NCI-H146 treated with DMSO at 0.1 percent for 48 hours (cell line): Measurements from ENCODE around the gene CLBA1.
"Not testable (repeated sequence)": the region's sequence is repeated elsewhere in the genome, so short reads cannot be mapped to it uniquely, and the experiment has no call there.

Experiments used
- DNase-seq: peaks from one replicate; lab custom pipeline; 2025; ENCODE audit not compliant: unreplicated experiment; lab: John Stamatoyannopoulos, UW

Gene CLBA1

GRCh38 chr14:104985675-104986486 lies at the start of gene CLBA1:
TSS of gene CLBA1 (plus strand) at chr14:104985788. CDS start at chr14:104986432, 644 bp downstream.
- DNase-seq = peak; percentile 83

DNA sequence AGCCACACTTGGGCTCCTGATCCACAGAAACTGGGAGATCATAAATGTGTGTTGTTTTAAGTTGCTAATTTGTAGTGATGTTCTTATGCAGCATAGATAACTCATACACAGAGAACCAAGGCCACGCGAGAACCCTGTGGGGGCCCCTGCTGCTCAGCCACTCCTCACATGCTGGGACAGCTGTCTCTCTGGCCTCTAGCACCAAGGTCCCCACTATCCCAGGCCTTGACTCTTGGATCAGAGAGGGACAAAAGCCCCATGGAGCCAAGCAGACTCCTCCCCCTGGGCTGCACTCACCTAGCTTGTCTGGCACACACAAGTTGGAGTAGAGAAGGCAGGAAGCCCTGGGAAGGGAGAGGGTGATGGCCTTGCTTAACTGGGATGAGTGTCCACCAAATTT lies 49.6 kb upstream of the CLBA1 start:
- DNase-seq = no peak

GRCh38 chr14:104936361-104937155 lies 49.0 kb upstream of the CLBA1 start:
- DNase-seq = no peak

GRCh38 chr14:104937161-104937560 lies 48.4 kb upstream of the CLBA1 start:
- DNase-seq = no peak

- no peak for DNase-seq
Measured at GRCh38 chr14:104937694-104938365, 47.8 kb upstream of the CLBA1 start.

DNA sequence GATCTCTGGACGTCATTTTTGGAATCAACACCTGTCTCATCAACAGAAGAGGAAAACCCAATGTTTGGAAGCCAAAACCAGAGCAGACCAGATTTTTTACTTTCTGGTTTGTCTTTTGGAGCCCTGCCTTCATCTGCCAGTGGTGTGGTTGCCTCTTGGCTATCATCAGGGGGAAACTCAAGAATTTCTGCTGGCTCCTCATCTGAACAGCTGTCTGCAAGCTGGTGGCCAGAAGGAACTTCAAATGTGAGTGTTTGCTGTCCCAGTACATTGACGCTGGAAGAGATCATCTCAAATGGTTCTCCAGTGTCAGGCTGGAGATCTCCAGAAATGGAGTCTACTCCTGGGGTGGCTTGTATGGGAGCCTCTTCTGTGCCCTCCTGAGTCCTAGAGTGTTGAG lies 47.2 kb upstream of the CLBA1 start:
- DNase-seq = no peak

DNA sequence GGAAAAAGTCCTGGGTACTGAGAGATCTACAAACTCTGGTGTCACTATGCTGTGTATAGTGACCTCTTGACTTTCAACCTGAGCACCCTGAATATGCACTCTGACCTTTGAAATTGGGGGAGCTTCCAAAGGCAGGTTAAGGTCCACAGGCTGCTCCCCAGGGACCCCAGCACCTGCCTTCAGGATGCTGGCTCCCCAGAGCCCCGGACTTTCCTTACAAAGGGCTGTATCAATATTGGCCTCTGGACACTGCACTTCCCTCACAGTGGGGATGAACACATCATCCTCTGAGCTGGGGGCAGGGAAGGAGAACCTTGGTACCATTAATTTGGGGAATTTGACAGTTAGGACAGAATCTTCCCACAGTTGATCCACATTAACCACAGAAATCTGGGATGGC lies 46.6 kb upstream of the CLBA1 start:
- no peak for DNase-seq

- no peak for DNase-seq
Measured at GRCh38 chr14:104939666-104940410, 45.8 kb upstream of the CLBA1 start.

- DNase-seq = no peak
Measured at GRCh38 chr14:104940526-104941150, 45.0 kb upstream of the CLBA1 start.

- DNase-seq = no peak
Measured at GRCh38 chr14:104941508-104942365, 43.9 kb upstream of the CLBA1 start.

- DNase-seq = no peak
Measured at GRCh38 chr14:104942586-104942985, 43.0 kb upstream of the CLBA1 start.

DNA sequence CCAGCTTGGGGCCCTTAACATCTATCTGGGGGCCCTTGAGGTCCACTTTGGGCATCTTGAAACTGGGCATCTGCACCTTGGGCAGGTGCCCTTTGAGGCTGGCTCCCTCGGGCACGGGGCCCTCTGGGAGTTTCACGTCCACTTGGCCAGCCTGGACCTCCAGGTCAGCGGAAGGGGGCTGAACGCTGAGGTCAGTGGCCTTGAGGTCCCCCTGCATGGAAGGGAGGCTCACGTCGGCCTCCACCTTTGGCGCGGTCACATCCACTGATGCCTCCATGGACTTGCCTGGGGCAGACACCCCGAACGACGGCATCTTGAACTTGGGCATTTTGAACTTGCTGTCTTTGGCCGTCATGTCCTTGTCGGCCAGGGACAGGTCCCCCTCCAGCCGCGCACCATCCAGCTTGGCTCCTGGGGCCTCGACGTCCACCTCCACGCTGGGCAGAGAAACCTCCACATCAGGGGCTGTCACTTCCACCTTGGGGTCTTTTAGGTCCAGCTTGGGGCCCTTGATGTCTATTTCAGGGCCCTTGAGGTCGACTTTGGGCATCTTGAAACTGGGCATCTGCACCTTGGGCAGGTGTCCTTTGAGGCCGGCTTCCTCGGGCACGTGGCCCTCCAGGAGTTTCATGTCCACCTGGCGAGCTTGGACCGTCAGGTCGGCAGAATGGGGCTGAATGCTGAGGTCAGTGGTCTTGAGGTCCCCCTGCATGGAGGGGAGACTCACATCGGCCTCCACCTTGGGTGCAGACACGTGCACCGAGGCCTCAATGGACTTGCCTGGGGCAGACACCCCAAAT lies 42.2 kb upstream of the CLBA1 start:
- not testable (repeated sequence) for DNase-seq

GRCh38 chr14:104944016-104944308 lies 41.6 kb upstream of the CLBA1 start:
- DNase-seq = not testable (repeated sequence)

- DNase-seq = not testable (repeated sequence)
Measured at GRCh38 chr14:104944436-104945205, 41.0 kb upstream of the CLBA1 start.

GRCh38 chr14:104945266-104945665 lies 40.3 kb upstream of the CLBA1 start:
- DNase-seq = not testable (repeated sequence)

DNA sequence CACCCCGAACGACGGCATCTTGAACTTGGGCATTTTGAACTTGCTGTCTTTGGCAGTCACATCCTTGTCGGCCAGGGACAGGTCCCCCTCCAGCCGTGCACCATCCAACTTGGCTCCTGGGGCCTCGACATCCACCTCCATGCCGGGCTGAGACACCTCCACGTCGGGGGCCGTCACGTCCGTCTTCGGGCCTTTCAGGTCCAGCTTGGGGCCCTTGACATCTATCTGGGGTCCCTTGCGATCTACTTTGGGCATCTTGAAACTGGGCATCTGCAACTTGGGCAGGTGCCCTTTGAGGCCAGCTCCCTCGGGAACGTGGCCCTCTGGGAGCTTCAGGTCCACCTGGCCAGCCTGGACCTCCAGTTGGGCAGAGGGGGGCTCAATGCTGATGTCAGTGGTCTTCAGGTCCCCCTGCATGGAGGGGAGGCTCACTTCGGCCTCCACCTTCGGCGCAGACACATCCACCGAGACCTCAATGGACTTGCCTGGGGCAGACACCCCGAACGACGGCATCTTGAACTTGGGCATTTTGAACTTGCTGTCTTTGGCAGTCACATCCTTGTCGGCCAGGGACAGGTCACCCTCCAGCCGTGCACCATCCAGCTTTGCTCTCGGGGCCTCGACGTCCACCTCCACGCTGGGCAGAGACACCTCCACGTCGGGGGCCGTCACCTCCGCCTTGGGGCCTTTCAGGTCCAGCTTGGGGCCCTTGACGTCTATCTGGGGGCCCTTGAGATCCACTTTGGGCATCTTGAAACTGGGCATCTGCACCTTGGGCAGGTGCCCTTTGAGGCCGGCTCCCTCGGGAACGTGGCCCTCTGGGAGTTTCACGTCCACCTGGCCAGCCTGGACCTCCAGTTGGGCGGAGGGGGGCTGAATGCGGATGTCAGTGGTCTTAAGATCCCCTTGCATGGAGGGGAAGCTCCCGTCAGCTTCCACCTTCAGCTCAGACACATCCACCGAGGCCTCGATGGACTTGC lies 39.3 kb upstream of the CLBA1 start:
- DNase-seq = not testable (repeated sequence)

GRCh38 chr14:104947201-104947600 lies 38.4 kb upstream of the CLBA1 start:
- not testable (repeated sequence) for DNase-seq
